Measurements from ENCODE around the gene CBARP.

GRCh38 chr19:1260749-1261537 is 23.1 kb upstream of the CBARP start:
- TF ChIP-seq CTCF (IDR thresholded peaks at IDR 0.05) (no peak), POLR2A (IDR thresholded peaks at IDR 0.05) (peak; percentile 74)

Data from right lobe of liver (tissue), 4 donors.